NCI-H1048 (cell line): ENCODE results near the gene C12orf75.
"Not testable (repeated sequence)": the region's sequence is repeated elsewhere in the genome, so short reads cannot be mapped to it uniquely, and the experiment has no call there.

ENCODE experiments used
- DNase-seq: peaks from one replicate; lab custom pipeline; 2025; lab: John Stamatoyannopoulos, UW

C12orf75 gene

GRCh38 chr12:105330283-105330930 is at the start of gene C12orf75:
TSS of gene C12orf75 (plus strand) at chr12:105330691. CDS start at chr12:105330892, 201 bp downstream.
- peak; percentile 50 for DNase-seq

GRCh38 chr12:105280966-105281693 is 49.4 kb upstream of the C12orf75 start:
- no peak for DNase-seq

GRCh38 chr12:105281694-105282049 is 48.8 kb upstream of the C12orf75 start:
- DNase-seq, result no peak

- no peak for DNase-seq
Measured at GRCh38 chr12:105285378-105285777, 45.1 kb upstream of the C12orf75 start.

- DNase-seq, result no peak
Measured at GRCh38 chr12:105287408-105287807, 43.1 kb upstream of the C12orf75 start.

GRCh38 chr12:105288311-105288996 is 42.0 kb upstream of the C12orf75 start:
- no peak for DNase-seq

GRCh38 chr12:105289114-105289904 is 41.2 kb upstream of the C12orf75 start:
- no peak for DNase-seq

- DNase-seq, result no peak
Measured at GRCh38 chr12:105291531-105291930, 39.0 kb upstream of the C12orf75 start.

- DNase-seq, result no peak
Measured at GRCh38 chr12:105292705-105293104, 37.8 kb upstream of the C12orf75 start.

GRCh38 chr12:105293187-105293586 is 37.3 kb upstream of the C12orf75 start:
- no peak for DNase-seq

- DNase-seq, result no peak
Measured at GRCh38 chr12:105294161-105294560, 36.3 kb upstream of the C12orf75 start.

- DNase-seq, result no peak
Measured at GRCh38 chr12:105294886-105295479, 35.5 kb upstream of the C12orf75 start.

- no peak for DNase-seq
Measured at GRCh38 chr12:105296116-105297089, 34.1 kb upstream of the C12orf75 start.

GRCh38 chr12:105300883-105301282 is 29.6 kb upstream of the C12orf75 start:
- no peak for DNase-seq

GRCh38 chr12:105301696-105302095 is 28.8 kb upstream of the C12orf75 start:
- no peak for DNase-seq

GRCh38 chr12:105302986-105303385 is 27.5 kb upstream of the C12orf75 start:
- not testable (repeated sequence) for DNase-seq

GRCh38 chr12:105304626-105305025 is 25.9 kb upstream of the C12orf75 start:
- DNase-seq, result not testable (repeated sequence)

GRCh38 chr12:105307601-105308314 is 22.7 kb upstream of the C12orf75 start:
- DNase-seq, result not testable (repeated sequence)

GRCh38 chr12:105308839-105309238 is 21.7 kb upstream of the C12orf75 start:
- DNase-seq, result not testable (repeated sequence)

GRCh38 chr12:105309384-105309783 is 21.1 kb upstream of the C12orf75 start:
- not testable (repeated sequence) for DNase-seq
